ENCODE results near the gene ACOX1. TPM values are rescaled to one million over a fixed set of nuclear protein-coding genes. Genes with fewer than 3 reads are reported as not detected.

Gene ACOX1
- total and polyA plus RNA-seq, 2 of the 13 experiments (the other 11 are each of a cell fraction or from before 2014, with no cell fraction given) = 86.4 to 120 TPM

GRCh38 chr17:75976175-75976848, 2.7 kb downstream of the ACOX1 start (continued):
- TF ChIP-seq SKIL (CRISPR knock-in tag; IDR thresholded peaks at IDR 0.05; ENCODE audit: borderline replicate concordance) (peak; percentile 70; the same call in 1 of the 2 replicates), MTF2 (CRISPR knock-in tag; IDR thresholded peaks at IDR 0.05; ENCODE audit: borderline replicate concordance) (no peak), MYPOP (CRISPR knock-in tag; IDR thresholded peaks at IDR 0.05) (peak; percentile 31; the same call in 1 of the 2 replicates), ZNF775 (CRISPR knock-in tag; IDR thresholded peaks at IDR 0.05; ENCODE audit: borderline replicate concordance) (no peak), HHEX (CRISPR knock-in tag; IDR thresholded peaks at IDR 0.05) (0 out of 2 replicates have a peak, but pooled peaks have one; percentile 6), POLR2AphosphoS5 (IDR thresholded peaks at IDR 0.05; ENCODE audit: low read depth, low read length) (peak; percentile 53), NR2F2 (IDR thresholded peaks at IDR 0.05; ENCODE audit: borderline replicate concordance, low read depth) (peak; percentile 80), CEBPB (IDR thresholded peaks at IDR 0.05; ENCODE audit: borderline replicate concordance, low read depth, low read length) (peak; percentile 58), ARNTL (CRISPR knock-in tag; IDR thresholded peaks at IDR 0.05) (peak; percentile 48; the same call in 1 of the 2 replicates), ZNF646 (CRISPR knock-in tag; IDR thresholded peaks at IDR 0.05) (peak; percentile 87), KLF16 (CRISPR knock-in tag; IDR thresholded peaks at IDR 0.05) (peak in 1 of 2 experiments; percentile 0; a peak in 2 of 4 replicates), CBFB (CRISPR knock-in tag; IDR thresholded peaks at IDR 0.05) (no peak), NCOA2 (CRISPR knock-in tag; IDR thresholded peaks at IDR 0.05) (peak; percentile 39), HOXA5 (CRISPR knock-in tag; IDR thresholded peaks at IDR 0.05) (0 out of 2 replicates have a peak, but pooled peaks have one; percentile 63), ZNF547 (CRISPR knock-in tag; IDR thresholded peaks at IDR 0.05) (0 out of 2 replicates have a peak, but pooled peaks have one; percentile 30), ATF4 (CRISPR knock-in tag; IDR thresholded peaks at IDR 0.05) (peak in 1 of 2 experiments; percentile 39; a peak in 2 of 4 replicates), HOXA3 (CRISPR knock-in tag; IDR thresholded peaks at IDR 0.05) (0 out of 2 replicates have a peak, but pooled peaks have one; percentile 37), NCOR1 (IDR thresholded peaks at IDR 0.05; ENCODE audit: borderline replicate concordance, low read length) (peak; percentile 81; the same call in 1 of the 2 replicates), BCL6 (CRISPR knock-in tag; IDR thresholded peaks at IDR 0.05) (peak; percentile 46)
